Parathyroid adenoma (tissue), 2 donors: ENCODE measurements around the gene SYT2.

ENCODE experiments used
- H2AFZ ChIP-seq: fragments of 300-600 bp; sonication (generic); one replicate; pipeline ENCODE4 v1.7.0; 2017; ENCODE audit warnings: antibody characterized with exemption, mild to moderate bottlenecking
- H3K27ac ChIP-seq: fragments of 300-600 bp; sonication (generic); one replicate; pipeline ENCODE4 v1.7.0; 2017
- H3K27me3 ChIP-seq: fragments of 300-600 bp; sonication (generic); one replicate; pipeline ENCODE4 v1.7.0; 2017; ENCODE audit warnings: low read length; ENCODE audit not compliant: control insufficient read depth, insufficient read depth
- H3K36me3 ChIP-seq: fragments of 300-600 bp; sonication (generic); one replicate; pipeline ENCODE4 v1.7.0; 2017; ENCODE audit warnings: low read length; ENCODE audit not compliant: control insufficient read depth, insufficient read depth
- H3K4me1 ChIP-seq: fragments of 300-600 bp; sonication (generic); one replicate; pipeline ENCODE4 v1.7.0; 2017; ENCODE audit warnings: control low read depth
- H3K4me2 ChIP-seq: fragments of 300-600 bp; sonication (generic); one replicate; pipeline ENCODE4 v1.7.0; 2017; ENCODE audit warnings: low read length
- H3K4me3 ChIP-seq: fragments of 300-600 bp; sonication (generic); one replicate; pipeline ENCODE4 v1.7.0; 2017; ENCODE audit warnings: low read depth, low read length
- H3K79me2 ChIP-seq: fragments of 300-600 bp; sonication (generic); one replicate; pipeline ENCODE4 v1.7.0; 2017; ENCODE audit warnings: control low read depth
- H3K9ac ChIP-seq: fragments of 300-600 bp; sonication (generic); one replicate; pipeline ENCODE4 v1.7.0; 2017; ENCODE audit warnings: mild to moderate bottlenecking
- H3K9me3 ChIP-seq: fragments of 300-600 bp; sonication (generic); one replicate; pipeline ENCODE4 v1.7.0; 2017; ENCODE audit warnings: low read length; ENCODE audit not compliant: control insufficient read depth
- CTCF ChIP-seq: fragments of 300-600 bp; sonication (generic); IDR thresholded peaks from one replicate; pipeline ENCODE4 v1.7.0; 2017; ENCODE audit warnings: antibody characterized with exemption, mild to moderate bottlenecking
- donor health status: primary hyperparathyroidism.

Gene SYT2

GRCh38 chr1:202578565-202578964 lies 131.7 kb downstream of the SYT2 start:
- H2AFZ ChIP-seq: no peak overlapping the region
- no peak overlapping the region for H3K9ac ChIP-seq
- H3K4me1 ChIP-seq: peaks cover 30% of the 10 kb centered on the region
- H3K4me3 ChIP-seq: no peak overlapping the region
- no peaks in the 10 kb centered on the region for H3K36me3 ChIP-seq
- no peaks in the 10 kb centered on the region for H3K9me3 ChIP-seq
- TF ChIP-seq CTCF: no peak
- no peak overlapping the region for H3K4me2 ChIP-seq
- peak overlapping the region; percentile 69 for H3K27ac ChIP-seq
- H3K27me3 ChIP-seq: no peaks in the 10 kb centered on the region
- no peaks in the 10 kb centered on the region for H3K79me2 ChIP-seq

GRCh38 chr1:202578001-202578504 lies 132.2 kb downstream of the SYT2 start:
- H3K4me1 ChIP-seq: peaks cover 30% of the 10 kb centered on the region
- H3K27me3 ChIP-seq: no peaks in the 10 kb centered on the region
- no peak overlapping the region for H2AFZ ChIP-seq
- no peaks in the 10 kb centered on the region for H3K9me3 ChIP-seq
- H3K4me2 ChIP-seq: no peak overlapping the region
- no peak overlapping the region for H3K9ac ChIP-seq
- peak overlapping the region; percentile 69 for H3K27ac ChIP-seq
- no peak for TF ChIP-seq CTCF
- no peak overlapping the region for H3K4me3 ChIP-seq
- no peaks in the 10 kb centered on the region for H3K36me3 ChIP-seq
- H3K79me2 ChIP-seq: no peaks in the 10 kb centered on the region

GRCh38 chr1:202577381-202577780 lies 132.9 kb downstream of the SYT2 start:
- no peak overlapping the region for H3K9ac ChIP-seq
- no peaks in the 10 kb centered on the region for H3K9me3 ChIP-seq
- H3K4me3 ChIP-seq: no peak overlapping the region
- H3K27me3 ChIP-seq: no peaks in the 10 kb centered on the region
- TF ChIP-seq CTCF: no peak
- H3K36me3 ChIP-seq: no peaks in the 10 kb centered on the region
- no peak overlapping the region for H2AFZ ChIP-seq
- H3K4me2 ChIP-seq: no peak overlapping the region
- H3K4me1 ChIP-seq: peaks cover 32% of the 10 kb centered on the region
- no peaks in the 10 kb centered on the region for H3K79me2 ChIP-seq
- peak overlapping the region; percentile 69 for H3K27ac ChIP-seq

- Histone ChIP-seq H3K27ac (peak overlapping the region; percentile 69), H3K4me2 (no peak overlapping the region)
These were observed 133.4 kb downstream of the SYT2 start for GRCh38 chr1:202576816-202577215.

More at GRCh38 chr1:202576816-202577215, 133.4 kb downstream of the SYT2 start:
- H2AFZ ChIP-seq: no peak overlapping the region
- H3K27me3 ChIP-seq: no peaks in the 10 kb centered on the region
- no peak for TF ChIP-seq CTCF
- H3K4me1 ChIP-seq: peaks cover 36% of the 10 kb centered on the region
- no peaks in the 10 kb centered on the region for H3K79me2 ChIP-seq
- H3K36me3 ChIP-seq: no peaks in the 10 kb centered on the region
- H3K9me3 ChIP-seq: no peaks in the 10 kb centered on the region
- H3K4me3 ChIP-seq: no peak overlapping the region
- no peak overlapping the region for H3K9ac ChIP-seq
